ENCODE results near the gene PRSS23.
"Not testable (repeated sequence)": the region's sequence is repeated elsewhere in the genome, so short reads cannot be mapped to it uniquely, and the experiment has no call there.

PRSS23 gene, protein sequence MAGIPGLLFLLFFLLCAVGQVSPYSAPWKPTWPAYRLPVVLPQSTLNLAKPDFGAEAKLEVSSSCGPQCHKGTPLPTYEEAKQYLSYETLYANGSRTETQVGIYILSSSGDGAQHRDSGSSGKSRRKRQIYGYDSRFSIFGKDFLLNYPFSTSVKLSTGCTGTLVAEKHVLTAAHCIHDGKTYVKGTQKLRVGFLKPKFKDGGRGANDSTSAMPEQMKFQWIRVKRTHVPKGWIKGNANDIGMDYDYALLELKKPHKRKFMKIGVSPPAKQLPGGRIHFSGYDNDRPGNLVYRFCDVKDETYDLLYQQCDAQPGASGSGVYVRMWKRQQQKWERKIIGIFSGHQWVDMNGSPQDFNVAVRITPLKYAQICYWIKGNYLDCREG

DNA sequence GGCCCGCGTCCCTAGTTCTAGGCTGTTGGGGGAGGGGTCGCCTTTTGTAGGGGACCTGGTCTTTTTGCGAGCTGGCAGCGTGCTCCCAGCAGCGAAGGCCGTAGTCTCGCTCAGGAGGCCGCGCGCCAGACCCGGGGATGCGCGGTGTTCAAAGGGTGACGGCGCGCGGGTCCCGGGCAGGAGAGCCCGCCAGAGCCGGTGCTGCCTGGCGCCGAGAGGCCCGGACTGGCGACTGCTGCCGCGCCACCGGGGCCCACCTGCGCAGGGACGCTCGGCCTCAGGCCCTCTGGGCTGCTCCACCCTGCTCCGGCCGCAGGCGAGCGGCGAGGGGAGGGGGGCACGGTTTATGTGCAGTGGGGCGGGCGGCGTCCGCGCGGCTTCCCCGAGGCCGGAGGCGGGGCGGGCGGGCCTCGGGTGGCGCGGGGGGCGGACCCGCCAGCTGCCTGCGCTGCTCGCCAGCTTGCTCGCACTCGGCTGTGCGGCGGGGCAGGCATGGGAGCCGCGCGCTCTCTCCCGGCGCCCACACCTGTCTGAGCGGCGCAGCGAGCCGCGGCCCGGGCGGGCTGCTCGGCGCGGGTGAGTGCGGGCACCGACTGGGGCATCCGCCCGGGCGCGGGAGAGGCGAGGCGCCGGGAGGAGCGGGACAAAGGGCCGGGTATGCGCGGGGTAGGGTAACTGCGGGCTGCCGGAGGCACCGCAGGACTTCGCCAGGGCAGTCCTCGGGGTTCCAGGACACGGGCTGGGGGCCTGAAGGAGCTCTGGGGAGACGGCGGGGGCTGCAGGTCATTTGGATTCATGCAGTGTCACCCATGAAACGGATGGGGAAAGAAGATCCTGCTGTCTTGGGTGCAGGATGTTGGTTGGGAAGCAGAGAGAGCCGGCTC is at the start of gene PRSS23:
Gene PRSS23 (plus strand): TSS at position 467 of the 884 bp plus-strand sequence. CDS start 7,102 bp downstream, outside the sequence.
- DNase-seq = no peak

DNA sequence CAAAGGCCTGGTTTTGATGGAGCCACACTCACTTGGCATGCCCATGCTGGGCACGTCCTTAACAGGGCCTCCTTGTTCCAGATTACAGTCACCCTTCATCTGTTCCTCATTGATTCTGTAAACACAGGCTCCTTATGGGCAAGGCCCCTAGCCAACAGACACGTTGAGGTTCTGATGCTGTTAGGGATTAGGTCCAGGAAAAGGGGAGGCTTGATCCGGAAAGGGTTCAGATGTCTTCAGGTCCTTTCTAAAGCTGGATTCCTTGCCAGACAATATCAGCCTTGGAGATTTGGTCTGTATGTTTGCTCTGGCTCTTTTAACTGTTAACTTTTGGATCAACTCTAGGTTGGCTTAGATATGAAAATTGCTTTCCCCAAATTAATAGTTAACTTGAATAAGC is 46.9 kb upstream of the PRSS23 start:
- no peak for DNase-seq

DNA sequence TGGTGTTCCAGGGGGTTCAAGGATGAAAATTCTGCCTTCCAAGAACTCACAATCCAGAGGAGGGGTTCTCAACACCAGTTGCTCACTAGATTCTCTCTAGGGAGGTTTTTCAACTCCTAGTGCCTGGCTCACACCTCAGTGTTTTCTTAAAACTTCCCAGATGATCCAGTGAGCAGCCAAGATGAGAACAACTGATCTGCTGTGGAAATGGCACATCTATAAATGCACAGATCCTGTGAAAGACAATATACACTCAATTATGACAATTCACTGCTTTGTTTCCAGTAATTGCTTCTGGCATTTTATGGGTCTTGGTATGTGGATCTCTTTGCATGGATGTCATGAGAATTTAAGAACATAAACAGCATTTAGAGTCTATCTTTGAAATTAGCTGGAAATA is 45.2 kb upstream of the PRSS23 start:
- no peak for DNase-seq

DNA sequence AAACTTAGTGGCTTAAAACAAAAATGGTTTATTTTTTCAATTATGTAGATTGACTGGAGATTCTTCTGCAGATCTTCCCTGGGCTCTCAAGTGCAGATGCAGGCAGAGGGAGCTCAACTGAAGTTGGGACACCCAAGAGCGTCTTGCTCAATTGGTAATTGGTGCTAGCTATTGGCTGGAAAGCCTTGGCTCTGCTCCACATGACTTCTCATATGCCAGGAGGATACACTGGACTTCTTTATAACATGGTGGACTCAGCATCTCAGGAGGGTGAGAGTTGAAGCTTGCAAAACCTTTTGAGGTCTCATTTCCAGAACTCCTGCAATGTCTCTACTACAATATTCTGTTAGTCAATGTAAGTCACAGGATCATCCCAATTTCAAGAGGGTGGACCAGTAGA is 42.2 kb upstream of the PRSS23 start:
- no peak for DNase-seq

DNA sequence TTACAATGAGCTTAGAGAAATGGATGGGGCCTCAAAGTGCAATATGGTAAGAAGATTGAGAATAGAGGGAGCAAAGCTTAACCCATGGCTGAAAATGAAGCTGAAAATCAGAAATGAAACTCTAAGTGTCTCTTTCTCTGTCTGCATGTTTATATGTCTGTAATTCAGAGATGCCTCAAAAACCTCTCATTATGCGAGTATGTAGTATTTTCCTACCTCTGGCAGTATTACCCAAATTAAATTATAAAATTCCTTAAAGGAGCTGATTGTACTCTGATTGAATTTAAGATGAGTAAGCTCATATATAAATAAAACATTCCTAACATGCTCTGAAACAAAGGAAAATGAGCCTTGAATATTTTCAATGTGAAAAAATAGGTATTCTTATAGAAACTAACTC is 39.8 kb upstream of the PRSS23 start:
- DNase-seq = no peak

DNA sequence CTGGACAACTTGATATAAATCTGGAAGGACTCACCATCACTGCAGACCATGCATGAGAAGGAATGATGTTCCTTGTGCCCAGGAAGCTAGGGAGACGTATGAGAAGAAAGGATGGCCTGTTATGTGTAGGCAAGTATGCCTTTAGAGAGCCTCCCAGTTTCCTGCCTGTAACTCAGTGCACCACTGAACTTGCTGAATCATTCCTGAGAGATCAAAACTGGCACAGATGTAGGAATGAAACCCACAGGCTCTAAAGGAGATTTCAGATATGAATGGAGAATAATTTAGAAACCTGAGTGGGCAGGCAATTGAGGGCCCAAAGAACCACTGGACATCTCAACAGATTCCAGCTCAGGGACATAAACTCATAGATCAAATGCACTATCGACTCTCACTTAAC is 38.4 kb upstream of the PRSS23 start:
- DNase-seq = no peak

DNA sequence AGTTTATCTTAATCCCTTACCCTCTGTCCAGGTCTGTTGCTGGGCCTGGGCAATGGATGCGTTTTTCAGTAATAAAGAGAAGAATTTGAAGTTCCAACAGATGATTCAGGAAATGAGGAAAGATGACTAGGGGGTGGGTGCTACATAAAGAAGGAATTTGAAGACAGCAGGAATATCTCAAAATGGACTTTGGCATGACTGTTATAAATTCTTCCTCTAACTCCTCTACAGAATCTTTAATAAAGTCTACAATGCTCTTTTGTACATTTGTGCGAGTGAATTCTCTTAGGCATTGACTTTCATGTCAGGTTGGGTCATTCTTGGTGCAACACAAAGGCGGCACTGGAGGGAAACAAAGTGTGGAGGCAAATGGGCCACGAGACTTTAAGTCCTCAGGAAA is 35.1 kb upstream of the PRSS23 start:
- no peak for DNase-seq

DNA sequence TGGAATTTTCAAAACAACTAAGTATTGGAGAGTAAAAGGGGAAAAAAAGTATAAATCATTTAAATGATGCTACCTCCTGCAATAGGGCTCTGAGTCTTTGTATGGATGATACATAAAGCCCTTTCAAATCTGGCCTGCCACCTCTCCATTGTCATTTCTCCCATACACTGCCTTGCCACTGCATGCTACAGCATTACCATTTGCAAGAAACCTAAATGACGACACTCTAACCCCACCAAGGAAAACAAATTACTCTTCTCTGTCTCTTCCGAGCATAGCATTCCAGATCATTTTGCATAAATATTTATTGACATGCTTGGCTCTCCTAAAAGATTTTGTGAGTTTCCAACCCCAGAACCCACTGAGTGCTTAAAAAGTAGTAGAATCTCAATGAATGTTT is 34.5 kb upstream of the PRSS23 start:
- no peak for DNase-seq

DNA sequence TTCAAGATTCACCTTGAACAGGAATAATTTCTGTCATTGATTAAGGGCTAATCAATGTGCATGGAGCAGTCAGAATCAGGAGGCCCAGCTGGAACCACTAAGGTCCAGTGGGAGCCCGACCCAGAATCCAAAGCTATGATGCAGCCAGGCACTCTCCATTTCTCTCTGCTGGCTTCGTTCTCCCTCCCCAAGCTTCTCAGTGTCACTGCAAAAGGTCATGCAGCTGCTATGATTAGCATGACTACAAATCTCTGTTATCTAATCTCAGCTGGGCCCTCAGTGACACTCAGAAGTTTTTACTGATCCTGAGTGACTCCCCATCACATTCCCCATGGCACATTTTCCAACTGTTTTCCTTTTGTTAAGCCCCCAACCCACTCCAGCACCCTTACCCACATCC is 31.1 kb upstream of the PRSS23 start:
- DNase-seq = no peak

DNA sequence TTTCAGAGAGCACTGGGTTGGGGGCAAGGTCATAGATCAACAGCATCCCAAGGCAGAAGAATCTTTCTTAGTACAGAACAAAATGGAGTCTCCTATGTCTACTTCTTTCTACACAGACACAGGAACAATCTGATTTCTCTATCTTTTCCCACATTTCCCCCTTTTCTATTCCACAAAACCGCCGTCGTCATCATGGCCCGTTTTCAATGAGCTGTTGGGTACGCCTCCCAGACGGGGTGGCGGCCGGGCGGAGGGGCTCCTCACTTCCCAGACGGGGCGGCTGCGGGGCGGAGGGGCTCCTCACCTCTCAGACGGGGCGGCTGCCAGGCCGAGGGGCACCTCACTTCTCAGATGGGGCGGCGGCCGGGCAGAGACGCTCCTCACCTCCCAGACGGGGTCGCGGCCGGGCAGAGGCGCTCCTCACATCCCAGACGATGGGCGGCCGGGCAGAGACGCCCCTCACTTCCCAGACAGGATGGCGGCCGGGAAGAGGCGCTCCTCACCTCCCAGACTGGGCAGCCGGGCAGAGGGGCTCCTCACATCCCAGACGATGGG is 29.8 kb upstream of the PRSS23 start:
- DNase-seq = not testable (repeated sequence)

DNA sequence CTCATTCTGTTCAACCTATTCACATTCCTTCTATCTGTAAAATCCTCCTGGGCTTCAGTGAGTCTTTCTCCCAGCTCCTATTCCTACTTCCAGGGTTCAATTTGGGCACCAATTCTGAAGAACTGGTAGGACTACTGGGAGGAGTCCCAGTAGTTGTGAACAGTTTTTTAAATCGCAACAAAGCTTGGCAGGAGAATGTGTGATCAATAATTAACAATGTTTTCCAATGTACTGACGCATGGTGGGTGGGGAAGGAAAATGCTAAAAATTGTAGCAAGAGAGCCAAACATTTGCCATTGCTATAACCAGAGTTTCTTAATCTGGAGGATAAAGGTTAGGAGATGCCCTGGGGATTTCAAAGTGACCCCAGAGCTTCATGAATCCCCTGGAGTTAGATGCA is 27.3 kb upstream of the PRSS23 start:
- DNase-seq = no peak

DNA sequence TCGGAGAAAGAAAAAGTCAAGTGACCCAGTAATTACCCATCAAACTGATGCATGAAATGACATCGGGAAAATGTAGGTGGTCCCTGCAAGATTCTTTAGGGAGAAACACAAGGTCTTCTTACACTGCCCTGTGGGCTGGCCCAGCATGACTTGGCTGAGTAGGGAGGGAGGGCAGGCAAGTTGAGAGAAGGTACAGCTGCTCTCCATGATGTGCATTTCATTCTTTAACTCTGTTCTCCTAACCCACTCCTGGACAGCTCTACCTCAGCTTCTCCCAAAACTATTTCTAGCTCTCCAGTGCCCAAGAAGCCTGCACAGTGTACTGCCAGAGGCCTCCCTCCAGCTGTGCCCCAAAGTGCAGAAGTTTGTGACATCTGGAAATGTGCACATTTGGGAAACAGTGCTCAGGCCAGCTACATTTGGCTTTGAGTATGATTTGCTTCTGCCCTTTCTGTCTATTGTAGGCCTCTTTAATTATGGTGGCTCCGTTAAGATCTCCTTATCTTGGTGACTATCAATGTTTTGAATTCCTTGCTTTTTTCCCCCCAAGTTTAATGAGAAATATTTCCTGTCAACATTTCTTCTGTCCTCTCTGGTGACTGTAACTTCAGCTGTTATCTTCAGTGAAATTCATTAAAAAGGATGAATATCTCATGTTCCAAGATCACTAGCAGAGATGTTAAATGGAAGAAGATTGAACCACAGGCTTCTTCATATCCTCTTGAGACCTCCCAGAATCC is 26.7 kb upstream of the PRSS23 start:
- DNase-seq = no peak

DNA sequence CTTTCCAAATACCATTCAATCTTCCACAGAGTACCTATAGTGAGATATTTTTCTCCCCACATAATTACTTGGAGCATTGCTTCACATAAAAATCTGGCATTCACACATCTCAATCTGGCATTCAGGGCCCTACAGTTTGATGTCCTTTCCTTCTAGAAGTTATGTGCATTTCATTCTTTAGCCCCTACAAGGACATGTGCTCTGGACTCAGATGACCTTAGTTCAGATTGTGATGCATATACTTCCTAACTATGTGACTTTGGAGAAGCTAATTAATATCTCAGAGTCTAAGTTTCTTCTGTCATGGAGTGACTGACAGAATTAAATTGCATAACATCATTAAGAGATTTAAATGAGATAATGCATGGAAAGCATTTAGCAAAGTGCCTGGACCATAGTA is 25.9 kb upstream of the PRSS23 start:
- DNase-seq = no peak

DNA sequence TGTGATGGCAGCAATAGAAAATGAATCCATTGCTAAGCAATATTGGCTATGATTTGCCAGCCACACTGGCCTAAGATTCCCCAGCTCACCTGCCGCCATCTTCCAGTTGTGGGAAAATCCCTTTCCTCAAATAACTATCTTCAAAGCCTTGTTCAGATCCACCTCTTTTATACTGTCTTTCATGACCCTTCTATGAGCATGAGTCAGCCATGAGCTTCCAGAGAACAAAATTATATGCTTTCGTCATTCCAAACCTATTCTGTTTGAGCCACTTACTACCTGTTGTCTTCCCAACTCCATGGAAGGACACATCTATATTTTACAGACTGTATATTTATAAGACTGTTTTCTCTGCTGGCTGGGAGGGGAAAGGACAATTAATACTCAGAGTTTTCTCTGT is 25.0 kb upstream of the PRSS23 start:
- DNase-seq = no peak

DNA sequence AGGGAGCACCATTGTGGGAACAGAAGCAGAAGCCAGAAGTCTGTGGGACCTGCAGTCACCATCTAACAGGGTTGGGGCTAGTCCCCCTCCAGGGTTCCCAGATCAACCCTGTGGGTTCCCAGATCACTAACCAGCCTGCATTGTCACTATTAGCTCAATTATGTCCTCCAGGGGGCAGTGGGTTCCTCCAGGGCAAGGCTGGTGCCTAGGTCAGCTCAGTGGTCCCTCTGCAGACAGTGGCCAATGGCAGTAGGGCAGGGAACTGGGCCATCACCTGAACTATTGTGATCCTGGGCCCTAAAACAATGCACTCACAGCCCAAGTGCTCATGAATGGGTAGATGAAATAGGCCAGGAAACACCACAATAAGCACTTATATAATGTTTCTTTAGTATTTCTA is 18.8 kb upstream of the PRSS23 start:
- DNase-seq = no peak

DNA sequence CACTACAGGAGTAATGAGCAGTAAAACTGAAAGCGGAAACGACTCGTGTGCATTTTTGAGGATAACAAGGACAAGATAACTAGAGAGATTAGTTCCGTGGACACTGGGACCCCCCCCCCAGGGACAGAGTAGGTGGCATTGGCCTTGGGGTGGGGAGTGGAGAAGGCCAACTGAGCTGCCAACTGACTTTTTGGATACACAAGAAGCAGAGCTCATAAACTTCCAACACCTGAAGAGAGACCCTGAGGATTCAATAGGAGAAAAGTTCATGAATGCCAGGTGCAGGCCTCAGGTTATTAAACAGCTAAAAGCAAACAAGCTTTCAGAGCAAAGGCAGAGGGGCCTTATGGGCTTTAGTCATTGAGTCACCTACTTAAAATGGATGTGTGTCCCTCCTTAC is 17.6 kb upstream of the PRSS23 start:
- DNase-seq = no peak

DNA sequence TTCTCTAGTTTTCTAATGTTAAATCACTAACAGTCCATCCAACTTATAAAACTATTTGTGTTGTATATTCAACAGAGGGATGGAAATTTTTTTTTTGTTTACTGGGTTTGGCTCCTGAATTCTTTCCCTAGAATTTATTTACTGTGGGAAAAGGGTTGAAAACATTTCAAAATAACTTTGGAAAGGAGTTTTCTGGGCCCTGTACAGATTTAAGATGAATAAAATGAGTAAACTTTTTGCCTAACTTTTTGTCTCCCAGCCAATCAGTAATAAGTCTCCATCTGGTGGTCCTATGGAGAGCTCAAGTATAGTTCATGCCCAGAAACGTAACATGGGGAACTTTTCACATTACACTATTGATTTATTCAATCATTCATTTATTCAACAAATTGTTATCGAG is 16.7 kb upstream of the PRSS23 start:
- DNase-seq = no peak

DNA sequence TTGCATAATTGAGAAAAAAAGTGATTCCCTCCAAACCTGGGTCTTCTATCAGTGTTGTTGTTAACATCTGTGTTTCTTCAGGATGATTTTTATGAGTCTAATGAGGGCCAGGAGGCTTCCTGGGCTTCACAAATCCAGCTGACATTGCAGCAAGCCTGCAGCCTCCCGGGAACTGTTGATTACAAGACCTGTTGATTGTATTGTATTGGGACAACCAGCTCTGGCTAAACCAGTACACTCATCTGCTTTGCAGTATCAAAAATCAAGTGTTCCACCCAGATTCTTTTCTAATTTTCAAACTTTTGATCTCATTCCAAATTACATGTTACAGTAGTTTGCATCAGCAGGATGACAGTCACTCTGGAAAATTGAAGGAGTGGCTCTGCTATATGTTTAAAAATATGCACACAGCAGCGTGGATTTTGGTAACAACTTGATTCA is 16.1 kb upstream of the PRSS23 start:
- no peak for DNase-seq

DNA sequence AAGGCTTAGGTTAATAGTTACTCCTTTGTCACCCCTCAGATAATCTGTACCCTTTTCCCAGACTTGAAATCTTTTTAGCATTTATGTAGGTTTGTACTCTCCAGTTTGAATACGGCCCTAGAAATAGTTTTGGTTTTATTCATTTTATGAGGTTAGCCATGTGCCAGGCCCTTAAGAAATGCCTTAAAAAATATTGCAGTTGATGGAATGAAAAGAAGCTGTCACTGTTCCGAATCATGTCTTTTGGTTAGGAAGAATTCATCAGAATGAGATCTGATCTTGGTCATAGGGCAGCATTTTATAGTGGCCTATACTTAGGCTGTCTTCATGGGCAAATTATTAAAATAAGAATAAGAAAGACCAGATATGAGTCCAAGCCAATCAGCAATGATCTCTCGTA is 14.8 kb upstream of the PRSS23 start:
- DNase-seq = no peak

DNA sequence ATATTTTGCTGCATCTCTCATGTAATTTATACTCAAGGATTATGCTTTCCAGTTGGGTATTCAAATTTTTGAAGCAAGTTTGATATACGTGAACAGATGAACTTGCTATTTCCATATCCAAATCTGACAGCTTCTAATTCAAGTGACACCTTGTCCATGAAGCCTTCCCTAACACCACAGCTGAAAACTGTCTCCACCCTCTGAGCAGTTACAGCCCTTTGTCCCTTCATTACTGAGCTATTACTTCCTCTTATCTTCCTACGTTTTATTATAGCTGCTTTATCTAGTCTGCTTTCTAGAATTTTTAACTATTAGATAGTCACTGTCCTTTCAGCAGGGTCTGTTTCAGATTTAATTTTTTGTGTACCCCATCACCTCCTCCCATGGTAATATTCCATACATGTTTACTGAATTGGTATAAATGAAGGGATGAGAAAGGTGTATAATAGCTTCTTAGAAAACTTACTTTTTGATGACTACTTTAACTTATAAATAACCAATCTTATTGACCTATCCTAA is 13.3 kb upstream of the PRSS23 start:
- DNase-seq = no peak

DNA sequence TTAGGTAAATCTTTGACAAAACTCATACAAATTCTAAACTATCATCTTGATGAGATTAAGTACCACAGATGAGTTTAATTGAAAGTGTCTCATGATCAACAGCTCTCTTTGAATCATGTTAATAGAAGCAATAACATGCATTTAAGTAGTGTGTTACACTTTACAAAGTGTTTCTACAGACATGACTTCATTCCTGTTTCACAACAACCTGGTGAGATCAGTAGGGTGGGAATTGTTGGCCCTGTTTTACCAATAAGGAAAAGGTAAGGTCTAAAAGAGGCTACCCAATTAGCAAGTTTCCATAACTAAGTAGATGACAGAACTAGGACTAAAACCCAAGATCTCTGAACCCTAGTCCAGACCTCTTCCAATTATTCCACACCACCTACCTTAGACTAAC is 12.7 kb upstream of the PRSS23 start:
- DNase-seq = no peak

DNA sequence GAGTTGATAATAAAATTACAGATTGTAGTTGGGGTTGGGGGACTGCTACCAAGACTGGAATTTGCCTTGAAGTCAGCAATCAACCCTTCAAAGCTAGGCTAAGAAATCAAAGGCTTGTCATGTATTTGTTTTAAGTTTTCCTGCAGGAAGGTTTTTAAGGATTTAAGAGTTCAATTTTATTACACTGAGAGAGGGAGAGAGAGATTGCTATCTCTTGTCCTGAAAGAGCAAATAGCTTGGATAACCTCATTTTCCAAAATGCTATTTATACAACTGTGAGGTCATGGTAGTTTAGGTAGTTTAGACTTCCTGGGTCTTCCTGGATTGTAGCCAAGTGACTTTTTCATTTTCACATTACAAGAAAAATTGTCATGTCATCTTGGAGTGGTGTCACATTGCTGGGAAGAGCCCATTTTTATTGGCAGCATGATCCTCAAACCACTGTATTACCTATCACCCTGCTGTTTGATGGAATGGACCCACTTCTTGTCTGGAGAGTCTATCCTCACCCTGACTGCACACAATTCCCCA is 10.1 kb upstream of the PRSS23 start:
- no peak for DNase-seq

All from activated T-cell treated with anti-CD3 and anti-CD28 coated beads for 4 hours (primary cell).